ENCODE data around the gene SF3B5.

GRCh38 chr6:144103026-144103563 is 7.7 kb upstream of the SF3B5 start:
- TF ChIP-seq CTCF (IDR thresholded peaks at IDR 0.05): no peak
- TF ChIP-seq EP300 (IDR thresholded peaks at IDR 0.05; ENCODE audit: low read depth): no peak
- TF ChIP-seq POLR2AphosphoS5 (IDR thresholded peaks at IDR 0.05): no peak

Data from transverse colon (tissue), 4 donors.